HEK293 (cell line): ENCODE measurements around the gene CIROP.

Source experiments
- BCL6B ChIP-seq: fragments of 450-650 bp; formaldehyde crosslinking; IDR thresholded peaks from 2 replicates; pipeline ENCODE4 v1.5.1; 2017; ENCODE audit warnings: missing biosample characterization, missing genetic modification characterization
- HOXD13 ChIP-seq: sonication (generic); formaldehyde crosslinking; IDR thresholded peaks from 2 replicates; pipeline ENCODE4 v1.8.0; 2022; ENCODE audit warnings: missing genetic modification reagents, borderline replicate concordance
- KLF7 ChIP-seq: fragments of 450-650 bp; formaldehyde crosslinking; IDR thresholded peaks from 2 replicates; pipeline ENCODE4 v1.5.1; 2016; ENCODE audit warnings: missing biosample characterization, missing genetic modification characterization, borderline replicate concordance
- KLF8 ChIP-seq: fragments of 450-650 bp; formaldehyde crosslinking; IDR thresholded peaks from 2 replicates; pipeline ENCODE4 v1.5.1; 2016; ENCODE audit warnings: missing biosample characterization, missing genetic modification characterization
- MYNN ChIP-seq: fragments of 450-650 bp; formaldehyde crosslinking; IDR thresholded peaks from 2 replicates; pipeline ENCODE4 v1.5.1; 2016; ENCODE audit warnings: missing biosample characterization, missing genetic modification characterization, borderline replicate concordance
- PBX3 ChIP-seq: sonication (generic); formaldehyde crosslinking; IDR thresholded peaks from 2 replicates; pipeline ENCODE4 v1.8.1; 2022; ENCODE audit warnings: mild to moderate bottlenecking, moderate library complexity, missing genetic modification reagents
- SP2 ChIP-seq: fragments of 450-650 bp; formaldehyde crosslinking; IDR thresholded peaks from 2 replicates; pipeline ENCODE4 v1.5.1; 2016; ENCODE audit warnings: missing biosample characterization, missing genetic modification characterization
- SP7 ChIP-seq: fragments of 450-650 bp; formaldehyde crosslinking; IDR thresholded peaks from 2 replicates; pipeline ENCODE4 v1.5.1; 2016; ENCODE audit warnings: missing biosample characterization, missing genetic modification characterization
- TCF7L2 ChIP-seq: IDR thresholded peaks from 2 replicates; pipeline ENCODE4 v1.6.1; 2011; ENCODE audit warnings: low read depth, mild to moderate bottlenecking, inconsistent platforms, low read length, moderate library complexity, borderline replicate concordance
- WT1 ChIP-seq: fragments of 450-650 bp; formaldehyde crosslinking; IDR thresholded peaks from 2 replicates; pipeline ENCODE4 v1.5.1; 2016; ENCODE audit warnings: missing biosample characterization, missing genetic modification characterization
- ZBTB17 ChIP-seq: fragments of 450-650 bp; formaldehyde crosslinking; IDR thresholded peaks from 2 replicates; pipeline ENCODE4 v1.5.1; 2016; ENCODE audit warnings: missing biosample characterization, missing genetic modification characterization
- ZBTB21 ChIP-seq: fragments of 450-650 bp; formaldehyde crosslinking; IDR thresholded peaks from 2 replicates; pipeline ENCODE4 v1.5.1; 2017; ENCODE audit warnings: missing biosample characterization, missing genetic modification characterization
- ZBTB26 ChIP-seq: fragments of 450-650 bp; formaldehyde crosslinking; optimal IDR thresholded peaks from 2 replicates; pipeline ENCODE3; 2016; ENCODE audit warnings: missing biosample characterization, mild to moderate bottlenecking, missing genetic modification characterization
- ZBTB49 ChIP-seq: fragments of 450-650 bp; formaldehyde crosslinking; IDR thresholded peaks from 2 replicates; pipeline ENCODE4 v1.5.1; 2016; ENCODE audit warnings: missing biosample characterization, missing genetic modification characterization, low read depth
- ZNF132 ChIP-seq: fragments of 450-650 bp; formaldehyde crosslinking; IDR thresholded peaks from 2 replicates; pipeline ENCODE4 v1.5.1; 2017; ENCODE audit warnings: missing biosample characterization, missing genetic modification characterization, borderline replicate concordance
- ZNF157 ChIP-seq: fragments of 450-650 bp; formaldehyde crosslinking; IDR thresholded peaks from 2 replicates; pipeline ENCODE4 v1.5.1; 2016; ENCODE audit warnings: missing biosample characterization, missing genetic modification characterization
- ZNF184 ChIP-seq: fragments of 450-650 bp; IDR thresholded peaks from 2 replicates; pipeline ENCODE4 v1.5.1; 2018; ENCODE audit warnings: missing biosample characterization, mild to moderate bottlenecking, missing genetic modification characterization
- ZNF211 ChIP-seq: fragments of 450-650 bp; formaldehyde crosslinking; IDR thresholded peaks from 2 replicates; pipeline ENCODE4 v1.5.1; 2016; ENCODE audit warnings: low read depth, missing biosample characterization, missing genetic modification characterization
- ZNF248 ChIP-seq: fragments of 450-650 bp; formaldehyde crosslinking; IDR thresholded peaks from 2 replicates; pipeline ENCODE4 v1.5.1; 2017; ENCODE audit warnings: missing biosample characterization, missing genetic modification characterization
- ZNF311 ChIP-seq: fragments of 450-650 bp; formaldehyde crosslinking; IDR thresholded peaks from 2 replicates; pipeline ENCODE4 v1.5.1; 2017; ENCODE audit warnings: missing biosample characterization, missing genetic modification characterization, borderline replicate concordance
- ZNF37A ChIP-seq: fragments of 450-650 bp; IDR thresholded peaks from 2 replicates; pipeline ENCODE4 v1.5.1; 2018; ENCODE audit warnings: missing biosample characterization, missing genetic modification characterization
- ZNF391 ChIP-seq: fragments of 450-650 bp; formaldehyde crosslinking; IDR thresholded peaks from 2 replicates; pipeline ENCODE4 v1.5.1; 2016; ENCODE audit warnings: low read depth, missing biosample characterization, missing genetic modification characterization, borderline replicate concordance
- ZNF518A ChIP-seq: fragments of 450-650 bp; formaldehyde crosslinking; conservative IDR thresholded peaks from 2 replicates; pipeline ENCODE4 v1.5.1; 2016; ENCODE audit warnings: low read depth, missing biosample characterization, missing genetic modification characterization
- ZNF548 ChIP-seq: fragments of 450-650 bp; formaldehyde crosslinking; IDR thresholded peaks from 2 replicates; pipeline ENCODE4 v1.5.1; 2016; ENCODE audit warnings: missing biosample characterization, missing genetic modification characterization
- ZNF561 ChIP-seq: fragments of 450-650 bp; IDR thresholded peaks from 2 replicates; pipeline ENCODE4 v1.5.1; 2018; ENCODE audit warnings: missing biosample characterization, missing genetic modification characterization, borderline replicate concordance
- ZNF701 ChIP-seq: fragments of 450-650 bp; formaldehyde crosslinking; IDR thresholded peaks from 2 replicates; pipeline ENCODE4 v1.5.1; 2016; ENCODE audit warnings: missing biosample characterization, missing genetic modification characterization
- ZNF768 ChIP-seq: fragments of 450-650 bp; formaldehyde crosslinking; IDR thresholded peaks from 2 replicates; pipeline ENCODE4 v1.5.1; 2018; ENCODE audit warnings: missing biosample characterization, mild to moderate bottlenecking, missing genetic modification characterization
- ZNF777 ChIP-seq: fragments of 450-650 bp; formaldehyde crosslinking; IDR thresholded peaks from 2 replicates; pipeline ENCODE4 v1.5.1; 2017; ENCODE audit warnings: missing biosample characterization, missing genetic modification characterization, borderline replicate concordance
- ZNF792 ChIP-seq: fragments of 450-650 bp; formaldehyde crosslinking; IDR thresholded peaks from 2 replicates; pipeline ENCODE4 v1.5.1; 2016; ENCODE audit warnings: missing biosample characterization, missing genetic modification characterization

CIROP gene

GRCh38 chr14:23057757-23058653, 46.8 kb downstream of the CIROP start (continued):
- TF ChIP-seq ZNF248 (tag by site-specific recombination): no peak
- TF ChIP-seq WT1 (tag by site-specific recombination): 0 out of 2 replicates have a peak, but pooled peaks have one; percentile 14
- TF ChIP-seq TCF7L2: no peak
- TF ChIP-seq PBX3 (CRISPR knock-in tag): no peak
- peak; percentile 80; the same call in 1 of the 2 replicates for TF ChIP-seq ZNF561 (tag by site-specific recombination)
- TF ChIP-seq ZBTB26 (tag by site-specific recombination): peak; percentile 88
- no peak for TF ChIP-seq ZNF518A (tag by site-specific recombination)
- no peak for TF ChIP-seq ZBTB49 (tag by site-specific recombination)
- TF ChIP-seq ZNF211 (tag by site-specific recombination): no peak
- peak; percentile 66 for TF ChIP-seq ZBTB17
- TF ChIP-seq SP7 (tag by site-specific recombination): peak; percentile 86
- TF ChIP-seq ZNF391 (tag by site-specific recombination): 0 out of 2 replicates have a peak, but pooled peaks have one; percentile 68
- no peak for TF ChIP-seq ZNF701 (tag by site-specific recombination)
- TF ChIP-seq BCL6B (tag by site-specific recombination): no peak
- peak; percentile 67 for TF ChIP-seq SP2 (tag by site-specific recombination)
- no peak for TF ChIP-seq ZNF777
- no peak; the same call in 1 of the 2 replicates for TF ChIP-seq ZNF184
- TF ChIP-seq KLF7 (tag by site-specific recombination): 0 out of 2 replicates have a peak, but pooled peaks have one; percentile 16
- no peak for TF ChIP-seq MYNN (tag by site-specific recombination)
- TF ChIP-seq KLF8 (tag by site-specific recombination): peak; percentile 79
- TF ChIP-seq ZNF311 (tag by site-specific recombination): no peak
- no peak for TF ChIP-seq ZNF792 (tag by site-specific recombination)
- no peak for TF ChIP-seq ZNF157
- TF ChIP-seq ZNF548 (tag by site-specific recombination): no peak
- no peak for TF ChIP-seq HOXD13 (CRISPR knock-in tag)
- no peak for TF ChIP-seq ZNF132 (tag by site-specific recombination)
- no peak for TF ChIP-seq ZNF768 (tag by site-specific recombination)
- TF ChIP-seq ZBTB21 (tag by site-specific recombination): no peak
- TF ChIP-seq ZNF37A (tag by site-specific recombination): no peak
